ENCODE results near the gene NDUFA8.

- TF ChIP-seq CTCF (IDR thresholded peaks at IDR 0.05) (no peak), POLR2AphosphoS5 (IDR thresholded peaks at IDR 0.05) (no peak), POLR2A (IDR thresholded peaks at IDR 0.05) (no peak), EP300 (IDR thresholded peaks at IDR 0.05) (no peak)
Measured at GRCh38 chr9:122204491-122204890, 44.9 kb upstream of the NDUFA8 start.
